ENCODE measurements around the gene TSPAN4. TPM values are rescaled to one million over a fixed set of nuclear protein-coding genes. Genes with fewer than 3 reads are reported as not detected.
A peak's percentile ranks its signal among the peaks of the same experiment; 100 is the strongest.

Gene TSPAN4
- total RNA-seq, 2 experiments from 2014 or later = 9.4 to 12.1 TPM

GRCh38 chr11:830295-831117 lies 12.1 kb upstream of the TSPAN4 start:
- 0 out of 2 replicates have a peak, but pooled peaks have one; percentile 34 for TF ChIP-seq EZH2phosphoT487 (IDR thresholded peaks at IDR 0.05; ENCODE audit: borderline replicate concordance, low read depth, low read length)
- TF ChIP-seq, protein P1, sequence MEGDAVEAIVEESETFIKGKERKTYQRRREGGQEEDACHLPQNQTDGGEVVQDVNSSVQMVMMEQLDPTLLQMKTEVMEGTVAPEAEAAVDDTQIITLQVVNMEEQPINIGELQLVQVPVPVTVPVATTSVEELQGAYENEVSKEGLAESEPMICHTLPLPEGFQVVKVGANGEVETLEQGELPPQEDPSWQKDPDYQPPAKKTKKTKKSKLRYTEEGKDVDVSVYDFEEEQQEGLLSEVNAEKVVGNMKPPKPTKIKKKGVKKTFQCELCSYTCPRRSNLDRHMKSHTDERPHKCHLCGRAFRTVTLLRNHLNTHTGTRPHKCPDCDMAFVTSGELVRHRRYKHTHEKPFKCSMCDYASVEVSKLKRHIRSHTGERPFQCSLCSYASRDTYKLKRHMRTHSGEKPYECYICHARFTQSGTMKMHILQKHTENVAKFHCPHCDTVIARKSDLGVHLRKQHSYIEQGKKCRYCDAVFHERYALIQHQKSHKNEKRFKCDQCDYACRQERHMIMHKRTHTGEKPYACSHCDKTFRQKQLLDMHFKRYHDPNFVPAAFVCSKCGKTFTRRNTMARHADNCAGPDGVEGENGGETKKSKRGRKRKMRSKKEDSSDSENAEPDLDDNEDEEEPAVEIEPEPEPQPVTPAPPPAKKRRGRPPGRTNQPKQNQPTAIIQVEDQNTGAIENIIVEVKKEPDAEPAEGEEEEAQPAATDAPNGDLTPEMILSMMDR (conservative IDR thresholded peaks at IDR 0.05; ENCODE audit: low read length) = no peak
- peak overlapping the region; percentile 68 for H3K4me2 ChIP-seq (ENCODE audit: low read length)
- H3K36me3 ChIP-seq (ENCODE audit: insufficient read depth, low read length) = no peaks in the 10 kb centered on the region
- H3K4me1 ChIP-seq (ENCODE audit: insufficient read depth, low read length, poor library complexity, severe bottlenecking) = peaks cover 36% of the 10 kb centered on the region
- intact Hi-C loops (cut with micrococcal nuclease; ENCODE audit: unreplicated experiment) = no loop called here
- no peaks in the 10 kb centered on the region for H3K9me3 ChIP-seq (ENCODE audit: low read length)
- peak; percentile 48 for DNase-seq (ENCODE audit: low spot score)
- no peak overlapping the region for H2AFZ ChIP-seq (ENCODE audit: low read length)
- POLR2A ChIA-PET = interaction anchor here (0.9 to 1.0 kb wide), 2 partner anchors 11 to 13 kb away, joined by 3 to 4 read pairs; no protein-coding TSS in a partner anchor
- H4K20me1 ChIP-seq (ENCODE audit: insufficient read depth, low read length) = no peaks in the 10 kb centered on the region
- no TSS peak for BruUV-seq (replicated peaks)
- H3K9me2 ChIP-seq (ENCODE audit: insufficient read depth, low read length) = no peaks in the 10 kb centered on the region
- no peaks in the 10 kb centered on the region for H3K79me2 ChIP-seq (ENCODE audit: insufficient read depth, low read depth, low read length)
- no peak overlapping the region for H3K27ac ChIP-seq (ENCODE audit: low read depth, low read length, poor library complexity, severe bottlenecking)
- CTCF ChIA-PET (ENCODE audit: unreplicated experiment) = no interaction called here
- H3K4me3 ChIP-seq (ENCODE audit: low read depth, low read length, poor library complexity, severe bottlenecking) = no peak overlapping the region

- CTCF ChIA-PET (ENCODE audit: unreplicated experiment) = no interaction called here
- no peak overlapping the region for H3K4me3 ChIP-seq (ENCODE audit: low read depth, low read length, poor library complexity, severe bottlenecking)
Measured at GRCh38 chr11:831118-831864, 11.4 kb upstream of the TSPAN4 start.

More at GRCh38 chr11:831118-831864, 11.4 kb upstream of the TSPAN4 start:
- TF ChIP-seq EZH2phosphoT487 (IDR thresholded peaks at IDR 0.05; ENCODE audit: borderline replicate concordance, low read depth, low read length) = no peak
- TF ChIP-seq, protein P1 (conservative IDR thresholded peaks at IDR 0.05; ENCODE audit: low read length) = no peak
- DNase-seq (ENCODE audit: low spot score) = no peak
- no peaks in the 10 kb centered on the region for H3K9me3 ChIP-seq (ENCODE audit: low read length)
- H3K27ac ChIP-seq (ENCODE audit: low read depth, low read length, poor library complexity, severe bottlenecking) = no peak overlapping the region
- H3K4me1 ChIP-seq (ENCODE audit: insufficient read depth, low read length, poor library complexity, severe bottlenecking) = peaks cover 36% of the 10 kb centered on the region
- H2AFZ ChIP-seq (ENCODE audit: low read length) = no peak overlapping the region
- no peak overlapping the region for H3K4me2 ChIP-seq (ENCODE audit: low read length)
- no peaks in the 10 kb centered on the region for H3K9me2 ChIP-seq (ENCODE audit: insufficient read depth, low read length)
- POLR2A ChIA-PET = interaction anchor here (0.9 kb wide), 1 partner anchor 12 kb away, joined by 3 read pairs; no protein-coding TSS in a partner anchor
- no peaks in the 10 kb centered on the region for H3K36me3 ChIP-seq (ENCODE audit: insufficient read depth, low read length)
- no TSS peak for BruUV-seq (replicated peaks)
- H4K20me1 ChIP-seq (ENCODE audit: insufficient read depth, low read length) = no peaks in the 10 kb centered on the region
- no peaks in the 10 kb centered on the region for H3K79me2 ChIP-seq (ENCODE audit: insufficient read depth, low read depth, low read length)
- intact Hi-C loops (cut with micrococcal nuclease; ENCODE audit: unreplicated experiment) = no loop called here

Data from OCI-LY7 (cell line).